Renal pelvis (tissue), 4 donors: Measurements from ENCODE around the gene MSI2. TPM values are rescaled to one million over a fixed set of nuclear protein-coding genes. Genes with fewer than 3 reads are reported as not detected.

ENCODE experiments used
- DNase-seq: peaks from one replicate; pipeline ENCODE4 v3.0.0-alpha.2; 2013
- polyA plus RNA-seq, 3 donors: library from polyadenylated mRNA; unstranded; fragments of 120-200 nt; gene quantifications; one replicate each; pipeline ENCODE4 v1.2.1, GENCODE V29; 2013; ENCODE audit not compliant: insufficient read length in 3 of 3

Gene MSI2
- polyA plus RNA-seq, 3 donors: 79.4 to 105 (median 95.5) TPM

GRCh38 chr17:57708410-57708809 is 452.1 kb downstream of the MSI2 start:
- no peak for DNase-seq

- DNase-seq: no peak
Observed at GRCh38 chr17:57713140-57713539, 456.8 kb downstream of the MSI2 start.

GRCh38 chr17:57714665-57715180 is 458.4 kb downstream of the MSI2 start:
- DNase-seq: no peak

DNA sequence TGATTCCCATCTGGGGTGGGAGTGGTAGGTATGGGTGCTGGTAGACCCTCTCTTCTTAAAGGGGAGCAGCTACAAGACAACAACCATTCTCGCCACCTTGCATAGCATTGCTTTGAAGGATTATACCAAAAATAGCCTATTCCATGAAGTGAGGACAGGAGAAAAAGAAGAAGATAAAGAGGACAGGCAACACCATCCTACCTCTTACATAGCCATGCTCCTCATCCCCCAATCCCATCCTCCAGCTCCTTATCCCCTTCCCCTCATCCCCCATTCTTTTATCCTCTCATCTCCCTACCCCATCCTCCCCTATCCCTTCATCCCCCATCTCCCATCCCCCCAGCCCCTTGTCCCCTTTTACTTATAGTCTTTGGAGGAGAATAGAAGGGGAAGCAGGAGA is 459.7 kb downstream of the MSI2 start:
- DNase-seq: no peak

GRCh38 chr17:57718878-57719277 is 462.6 kb downstream of the MSI2 start:
- no peak for DNase-seq

GRCh38 chr17:57720386-57721035 is 464.2 kb downstream of the MSI2 start:
- DNase-seq: no peak

DNA sequence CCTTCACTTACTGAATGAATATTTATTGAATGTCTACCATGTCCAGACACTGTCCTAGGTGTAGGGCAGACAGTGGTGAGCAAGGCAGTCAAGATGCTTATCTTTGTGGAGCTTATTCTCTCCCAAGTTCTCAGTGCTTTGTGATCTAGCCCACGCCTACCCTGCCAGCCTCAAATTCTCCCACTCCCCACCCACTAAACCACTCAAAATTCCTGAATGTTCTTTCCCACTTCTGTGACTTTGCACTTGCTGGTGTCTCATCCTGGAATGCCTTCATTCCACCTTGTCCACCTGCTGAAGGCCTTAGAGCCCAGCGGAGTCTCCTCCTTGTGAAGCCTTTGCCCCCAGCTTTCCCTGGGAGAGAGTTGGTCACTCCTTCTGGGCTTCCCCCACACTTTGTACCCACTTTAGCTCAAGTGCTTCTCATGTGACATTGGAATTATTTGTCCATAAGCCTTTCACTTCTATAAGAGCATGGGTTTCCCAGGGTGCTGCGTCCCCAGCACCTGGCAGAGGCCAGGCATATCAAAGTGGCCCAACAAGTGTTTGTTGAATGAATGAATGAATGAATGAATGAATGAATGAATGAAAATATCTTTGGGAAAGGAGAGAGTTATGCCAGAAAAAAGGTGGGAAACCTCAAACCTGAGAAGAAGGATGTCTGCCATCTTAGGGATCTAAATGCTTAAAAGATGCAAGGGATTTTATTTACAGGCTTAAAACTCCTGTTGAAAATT is 465.8 kb downstream of the MSI2 start:
- DNase-seq: no peak

DNA sequence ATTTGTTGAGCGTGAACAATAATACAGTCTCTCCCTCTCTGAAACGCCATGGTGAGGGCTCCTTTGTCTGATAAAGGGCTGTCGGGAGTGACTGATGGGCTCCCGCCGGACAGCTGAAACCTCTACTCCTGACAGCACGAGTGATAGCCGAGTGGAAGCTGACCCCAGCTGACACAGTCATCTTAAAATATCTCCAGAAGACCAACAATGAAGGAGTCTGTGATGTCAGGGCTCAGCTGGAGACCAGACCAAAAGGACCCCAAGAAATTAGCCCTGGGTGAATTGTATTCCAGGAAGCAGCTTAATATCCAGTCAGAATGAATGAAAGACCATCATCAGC is 466.4 kb downstream of the MSI2 start:
- DNase-seq: no peak

DNA sequence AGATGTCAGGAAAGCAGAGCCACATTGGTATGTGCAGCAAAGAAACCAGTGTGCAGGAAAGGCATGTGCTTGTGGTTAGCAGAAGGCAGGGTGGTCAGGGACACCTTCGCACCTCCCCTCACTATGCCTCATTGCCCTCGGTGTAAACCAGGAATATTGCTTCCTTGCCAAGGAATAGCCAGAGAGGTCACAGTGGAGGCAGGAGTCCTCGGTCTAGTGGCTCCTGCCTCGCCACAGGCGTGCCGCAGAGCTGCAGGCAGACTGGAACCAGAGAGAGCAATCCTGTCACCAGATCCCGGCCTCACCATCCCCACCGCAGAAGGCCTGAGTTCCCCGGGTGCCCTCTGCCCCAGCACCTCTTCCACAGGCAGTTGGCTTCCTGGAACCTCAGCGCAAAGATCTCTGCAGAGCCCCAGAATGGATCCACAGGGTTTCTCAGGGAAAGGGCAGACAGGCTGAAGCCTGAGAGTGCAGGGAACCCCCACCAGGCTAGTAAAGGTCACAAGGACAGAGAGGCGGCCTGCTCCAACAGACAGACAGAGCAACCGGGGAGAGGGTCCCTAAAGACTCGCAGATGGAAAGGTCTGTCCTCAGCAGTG is 467.2 kb downstream of the MSI2 start:
- no peak for DNase-seq

GRCh38 chr17:57724026-57724728 is 467.9 kb downstream of the MSI2 start:
- DNase-seq: no peak

- no peak for DNase-seq
Observed at GRCh38 chr17:57724729-57725125, 468.4 kb downstream of the MSI2 start.

DNA sequence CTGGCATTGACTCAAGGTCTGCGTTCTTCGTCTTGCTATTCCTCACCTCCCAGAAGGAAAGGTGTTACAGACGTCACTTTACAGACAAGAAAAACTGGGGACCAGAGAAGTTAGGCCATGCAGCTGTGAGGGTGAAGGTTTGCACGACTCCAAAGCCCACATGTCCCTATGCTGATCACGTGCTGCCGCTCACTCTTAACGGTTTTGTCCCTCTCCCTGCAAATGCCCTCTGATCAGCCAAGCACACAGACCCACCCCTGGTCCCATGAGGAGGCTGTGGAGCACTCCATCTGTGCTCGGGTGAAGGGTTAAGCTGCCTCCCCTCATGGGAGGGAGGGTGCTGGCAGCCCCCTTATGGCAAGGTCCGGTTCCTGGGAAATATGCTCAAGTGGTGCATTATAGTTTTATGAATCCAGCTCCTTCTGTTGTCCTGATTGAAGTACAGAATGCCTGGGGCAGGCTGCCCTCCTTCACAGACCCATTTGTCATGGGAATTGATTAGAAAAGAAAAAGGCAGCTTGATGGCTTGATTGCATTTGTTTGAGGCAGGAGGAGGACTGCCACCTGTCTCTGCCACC is 470.0 kb downstream of the MSI2 start:
- no peak for DNase-seq

- DNase-seq: no peak
Observed at GRCh38 chr17:57726838-57727237, 470.5 kb downstream of the MSI2 start.

- no peak for DNase-seq
Observed at GRCh38 chr17:57727630-57728175, 471.4 kb downstream of the MSI2 start.

DNA sequence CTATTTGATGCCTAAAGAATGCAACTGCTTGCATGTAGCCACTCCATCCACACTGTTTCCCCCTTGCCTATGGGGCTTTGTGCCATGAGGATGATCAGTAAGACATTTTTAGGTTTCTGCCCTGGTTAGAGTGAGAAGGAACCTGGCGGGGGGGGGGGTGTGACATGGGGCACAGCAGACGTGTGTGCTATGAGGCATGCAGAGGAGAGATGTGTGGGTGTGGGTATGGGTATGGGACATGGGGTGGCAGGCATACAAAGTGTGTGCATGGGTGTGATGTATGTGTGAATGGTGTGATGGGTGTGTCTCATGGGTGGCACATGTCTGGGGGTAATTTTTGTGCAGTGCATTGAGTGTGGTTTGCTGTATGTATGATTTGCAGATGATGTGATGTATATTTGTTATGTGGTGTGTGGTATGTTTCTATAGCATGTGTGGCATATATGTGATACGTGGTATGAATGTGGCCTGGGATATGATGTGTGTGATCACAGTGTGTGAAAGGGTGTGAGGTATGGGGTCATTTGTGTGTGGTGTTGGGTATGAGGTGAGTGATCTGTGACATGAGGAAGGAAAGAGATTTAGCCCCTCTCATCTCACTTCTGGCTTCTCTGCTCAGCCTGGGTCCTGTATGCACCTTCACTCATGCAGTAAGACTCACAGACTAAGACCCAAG is 473.8 kb downstream of the MSI2 start:
- no peak for DNase-seq

DNA sequence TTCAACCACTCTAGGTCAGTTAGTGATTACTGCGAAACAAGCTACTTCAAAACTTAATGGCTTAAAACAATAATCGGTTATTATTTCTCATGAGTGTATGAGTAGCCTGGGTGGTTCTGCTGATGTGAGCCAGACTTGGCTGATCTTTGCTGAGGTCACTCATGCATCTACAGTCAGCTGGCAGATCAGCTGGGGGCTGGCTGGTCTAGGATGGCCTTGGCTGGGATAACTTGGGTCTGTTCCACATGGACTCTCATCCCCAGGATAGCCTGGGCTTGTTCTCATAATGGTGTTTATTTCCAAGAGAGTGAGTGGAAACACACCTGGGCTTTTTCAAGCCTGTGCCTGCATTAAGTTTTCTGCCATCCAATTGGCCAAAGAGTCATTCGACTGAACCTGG is 475.7 kb downstream of the MSI2 start:
- DNase-seq: no peak

GRCh38 chr17:57733085-57733484 is 476.8 kb downstream of the MSI2 start:
- no peak for DNase-seq
